ENCODE results near the gene SYNE2.
"Not testable (repeated sequence)": the region's sequence is repeated elsewhere in the genome, so short reads cannot be mapped to it uniquely, and the experiment has no call there.

The SYNE2 gene

DNA sequence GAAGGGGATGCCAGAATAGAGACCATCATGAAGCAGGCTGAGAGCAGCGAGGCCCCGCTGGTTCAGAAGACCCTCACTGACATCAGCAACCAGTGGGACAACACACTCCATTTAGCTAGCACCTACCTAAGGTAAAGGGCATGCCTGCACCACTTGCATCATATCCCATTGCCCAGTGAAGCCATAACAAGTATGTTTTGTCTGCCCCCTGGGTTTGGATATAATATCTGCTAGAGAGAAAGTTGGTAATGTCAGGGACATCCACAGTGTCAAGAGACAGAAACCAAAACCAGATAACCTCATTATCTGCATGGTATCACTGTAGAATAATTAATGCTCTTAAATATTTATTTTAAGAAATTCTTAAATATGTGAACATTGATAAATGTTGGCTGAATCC lies 173.8 kb downstream of the SYNE2 start:
- no peak for DNase-seq

DNA sequence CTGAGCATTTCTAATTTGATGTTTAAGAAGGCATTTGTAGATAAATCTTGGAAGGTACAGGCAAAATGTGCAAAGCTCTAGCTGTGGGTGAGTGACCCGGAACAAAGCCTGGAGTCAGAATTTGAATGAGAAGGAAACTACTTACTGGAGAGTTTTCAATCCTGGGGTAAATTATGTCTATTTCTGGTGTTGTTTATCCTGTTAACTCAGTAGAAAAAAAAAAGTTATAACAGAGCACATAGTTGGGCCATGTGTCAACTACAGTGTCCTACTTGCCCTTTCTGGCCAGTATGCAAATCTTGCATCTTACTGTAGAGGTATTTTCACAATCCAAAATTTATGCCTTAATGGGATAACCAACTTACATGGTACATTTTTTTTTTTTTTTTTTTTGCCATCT lies 182.3 kb downstream of the SYNE2 start:
- no peak for DNase-seq

GRCh38 chr14:64037869-64038745 lies 185.3 kb downstream of the SYNE2 start:
- not testable (repeated sequence) for DNase-seq

GRCh38 chr14:64038841-64039542 lies 186.2 kb downstream of the SYNE2 start:
- no peak for DNase-seq

DNA sequence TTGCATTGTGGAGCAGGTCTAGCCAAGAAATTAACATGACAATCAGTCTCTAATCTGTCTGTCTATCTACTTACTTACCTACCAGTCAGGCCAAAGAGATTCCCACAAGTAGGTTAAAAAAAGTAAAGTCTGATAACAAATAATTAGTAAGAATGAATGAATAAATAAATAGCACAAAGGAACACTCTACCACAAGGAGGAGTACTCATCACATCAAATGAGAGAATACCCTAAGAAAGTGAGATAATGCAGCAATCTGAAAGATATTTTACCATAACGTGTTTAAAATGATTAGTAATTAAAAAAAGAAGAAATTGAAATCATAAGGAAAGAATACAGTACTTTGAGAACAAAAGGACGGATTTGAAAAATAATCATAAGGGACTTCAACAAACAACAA lies 187.2 kb downstream of the SYNE2 start:
- no peak for DNase-seq

DNA sequence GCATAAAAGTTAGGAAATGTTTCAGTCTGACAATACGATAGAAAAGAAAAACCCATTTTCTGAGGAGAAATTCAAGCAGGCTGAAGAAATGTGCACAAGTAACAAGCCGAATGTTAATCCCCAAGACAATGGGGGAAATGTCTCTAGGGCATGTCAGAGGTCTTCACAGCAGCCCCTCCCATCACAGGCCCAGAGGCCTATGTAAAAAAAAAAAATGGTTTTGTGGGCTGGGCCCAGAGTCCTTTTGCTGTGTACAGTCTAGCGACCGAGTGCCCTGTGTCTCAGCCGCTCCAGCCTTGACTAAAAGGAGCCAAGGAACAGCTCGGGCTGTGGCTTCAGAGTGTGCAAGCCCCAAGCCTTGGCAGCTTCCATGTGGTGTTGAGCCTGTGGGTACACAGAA lies 190.5 kb downstream of the SYNE2 start:
- not testable (repeated sequence) for DNase-seq

- DNase-seq, result no peak
These were observed 192.3 kb downstream of the SYNE2 start for GRCh38 chr14:64045091-64045490.

GRCh38 chr14:64049616-64050381 lies 197.0 kb downstream of the SYNE2 start:
- DNase-seq, result no peak

DNA sequence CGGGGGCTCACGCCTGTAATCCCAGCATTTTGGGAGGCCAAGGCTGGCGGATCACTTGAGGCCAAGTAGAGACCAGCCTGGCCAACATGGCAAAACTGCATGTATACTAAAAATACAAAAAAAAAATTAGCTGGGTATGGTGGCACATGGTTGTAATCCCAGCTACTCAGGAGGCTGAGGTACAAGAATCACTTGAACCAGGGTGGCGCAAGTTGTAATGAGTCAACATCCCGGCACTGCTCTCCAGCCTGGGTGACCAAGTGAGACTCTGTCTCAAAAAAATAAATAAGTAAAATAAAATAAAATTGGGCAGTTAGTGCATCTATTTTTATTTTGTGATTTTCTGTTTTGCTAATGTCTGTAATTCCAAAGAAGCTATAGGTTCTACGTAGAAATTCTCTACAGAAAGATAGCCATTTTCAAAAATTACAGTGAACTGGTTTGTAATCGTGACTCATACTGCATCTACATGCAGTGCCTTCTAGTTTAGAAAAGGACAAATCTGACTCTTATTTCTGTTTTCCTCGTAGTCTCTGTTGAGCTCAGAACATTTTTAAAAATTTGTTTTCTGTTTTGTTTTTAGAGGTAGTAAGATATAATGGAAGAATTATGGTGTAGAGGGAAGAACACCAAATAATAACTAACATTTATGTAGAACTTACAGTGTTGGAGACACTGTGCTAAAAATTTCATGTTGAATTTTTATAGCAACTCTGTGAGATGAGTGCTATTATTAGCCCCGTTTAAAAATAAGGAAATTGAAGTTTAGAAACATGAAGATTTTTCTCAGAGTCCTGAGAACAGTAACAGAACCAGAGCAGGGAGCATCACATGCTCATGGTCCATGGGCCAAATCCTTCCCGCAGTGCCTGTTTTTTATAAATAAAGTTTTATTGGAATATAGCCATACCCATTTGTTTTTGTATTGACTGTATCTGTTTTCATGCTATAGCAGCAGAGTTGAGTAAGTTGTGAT lies 201.2 kb downstream of the SYNE2 start:
- no peak for DNase-seq

- no peak for DNase-seq
These were observed 206.8 kb downstream of the SYNE2 start for GRCh38 chr14:64059454-64060198.

GRCh38 chr14:64060199-64060545 lies 207.4 kb downstream of the SYNE2 start:
- no peak for DNase-seq

DNA sequence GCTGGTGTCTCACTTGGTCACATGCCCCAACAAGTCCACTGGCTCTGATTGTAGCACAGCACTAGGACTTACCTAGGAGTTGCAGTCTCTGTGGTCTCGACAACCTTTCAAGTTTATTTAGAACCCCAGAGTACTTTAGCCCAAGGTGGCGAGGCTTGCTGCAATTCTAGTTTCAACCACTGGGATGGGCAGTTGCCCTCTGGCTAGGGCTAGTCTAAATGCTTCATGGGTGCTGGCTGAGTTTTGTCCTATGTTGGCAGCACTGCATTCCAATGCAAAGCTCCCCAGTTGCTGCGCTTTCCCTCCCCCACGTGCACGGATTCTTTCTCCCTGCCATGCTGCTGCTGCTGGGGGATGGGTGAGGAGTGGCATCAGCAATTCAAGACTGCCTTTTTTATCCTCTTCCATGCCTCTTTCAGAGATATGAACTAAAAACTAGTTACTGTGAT lies 207.9 kb downstream of the SYNE2 start:
- DNase-seq, result no peak

DNA sequence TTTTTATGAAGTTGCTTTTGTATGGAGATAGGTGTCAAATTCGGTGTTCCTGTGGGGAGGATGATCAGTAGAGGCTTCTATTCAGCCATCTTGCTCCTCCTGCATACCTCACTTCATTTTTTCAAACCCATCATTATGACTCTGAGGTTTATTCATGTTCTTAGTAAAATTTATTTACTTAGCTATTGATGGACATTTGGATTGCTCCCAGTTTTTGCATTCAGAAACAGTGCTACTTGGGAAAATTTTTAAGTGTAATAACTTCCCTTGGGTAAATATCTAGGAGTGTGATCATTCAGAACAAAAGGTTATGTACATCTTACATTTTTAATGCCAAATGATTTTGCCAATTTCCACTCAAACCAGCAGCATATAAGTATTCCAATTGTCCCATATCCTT lies 208.3 kb downstream of the SYNE2 start:
- DNase-seq, result no peak

GRCh38 chr14:64061706-64062105 lies 208.9 kb downstream of the SYNE2 start:
- no peak for DNase-seq

DNA sequence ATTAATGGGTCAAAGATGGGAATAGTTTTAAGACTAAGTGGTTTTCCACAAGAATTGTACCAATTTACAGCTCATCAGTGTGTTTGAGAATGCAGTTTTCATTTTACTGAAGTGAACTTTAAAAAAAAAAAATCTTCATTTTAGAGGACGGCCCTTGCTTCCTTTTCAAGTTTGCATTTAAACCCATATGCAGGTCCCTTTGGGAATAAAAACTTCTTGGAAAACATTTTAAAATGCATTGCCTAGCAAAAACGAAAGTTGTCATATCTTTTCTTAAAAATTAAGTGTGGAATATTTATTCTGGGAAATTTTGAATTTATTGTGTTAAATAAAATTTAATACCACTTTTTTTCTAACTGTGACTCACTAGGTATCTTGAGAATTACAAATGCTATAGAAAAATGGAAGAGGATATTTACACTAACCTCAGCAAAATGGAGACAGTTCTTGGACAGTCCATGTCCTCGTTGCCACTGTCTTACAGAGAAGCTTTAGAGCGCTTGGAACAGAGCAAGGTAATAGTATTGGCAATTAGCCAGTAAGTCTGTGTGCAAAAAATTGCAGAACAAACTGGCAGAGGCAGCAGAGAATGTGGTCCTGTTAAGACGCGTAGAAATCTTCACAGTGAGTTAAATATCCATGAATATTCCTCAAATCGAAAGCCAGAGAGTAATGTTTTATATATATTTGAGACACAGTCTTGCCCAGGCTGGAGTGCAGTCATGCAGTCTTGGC lies 209.7 kb downstream of the SYNE2 start:
- no peak for DNase-seq

- DNase-seq, result no peak
These were observed 211.6 kb downstream of the SYNE2 start for GRCh38 chr14:64064447-64064846.

DNA sequence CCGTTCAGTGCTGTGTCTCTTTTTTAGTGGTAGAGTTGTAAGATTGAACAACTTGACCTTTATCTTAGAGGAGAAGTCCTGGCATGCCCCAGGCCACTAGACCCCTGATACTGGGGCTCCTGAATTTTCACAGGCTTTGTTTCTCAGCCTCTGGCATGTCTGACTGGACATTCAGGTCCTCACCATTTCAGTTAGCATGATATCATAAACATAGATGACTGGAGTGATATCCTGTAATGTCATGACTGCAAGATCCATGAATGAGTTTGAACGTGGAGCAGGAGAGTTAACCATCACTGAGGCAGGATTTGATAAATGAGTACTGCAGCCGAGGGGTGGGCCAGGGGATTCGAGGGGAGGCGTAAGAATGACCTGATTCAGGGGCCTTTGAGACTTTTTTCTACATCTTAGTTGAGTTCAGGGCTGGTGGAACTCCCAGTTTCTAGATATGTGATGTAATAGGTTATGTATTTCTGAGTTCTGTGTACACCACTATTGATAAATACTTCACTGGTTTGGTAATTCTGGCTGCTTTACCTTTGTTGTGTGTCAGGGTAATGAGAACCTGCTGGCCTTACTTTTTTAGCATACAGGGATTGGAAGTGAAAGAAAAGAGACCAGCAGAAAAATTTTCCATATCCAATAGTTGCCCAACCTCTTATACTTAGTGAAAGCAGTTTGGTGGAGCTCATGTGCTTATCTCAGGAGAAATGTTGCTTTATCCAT lies 217.0 kb downstream of the SYNE2 start:
- DNase-seq, result no peak

DNA sequence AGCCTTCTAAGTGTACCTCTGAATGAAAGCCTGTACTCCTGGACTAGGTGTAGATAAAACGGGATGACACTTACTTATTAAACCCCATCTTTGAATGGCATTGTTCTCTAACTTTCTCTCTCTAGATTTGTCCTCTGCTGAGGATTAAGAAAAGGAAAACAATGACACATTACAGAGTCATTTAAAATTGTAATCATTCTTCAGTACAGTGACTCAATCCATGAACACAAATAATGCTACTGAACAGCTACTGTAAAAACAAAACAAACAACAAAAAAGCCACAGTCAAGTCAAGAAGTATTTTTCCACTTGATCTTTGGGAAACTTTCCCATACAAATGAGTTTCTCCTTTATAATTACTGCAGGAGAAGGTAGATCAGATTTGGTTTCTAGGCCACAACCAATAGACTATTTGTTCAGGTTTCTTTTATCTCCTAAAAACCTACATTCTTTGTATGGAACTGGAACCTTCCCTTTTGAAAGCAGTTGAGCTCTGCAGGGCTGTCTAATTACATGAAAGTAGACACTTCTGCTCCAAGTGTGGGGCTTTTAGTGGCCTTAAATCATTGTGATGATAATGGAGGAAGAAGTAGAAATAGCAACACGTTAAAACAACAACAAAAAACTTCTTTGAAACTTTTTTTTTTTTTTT lies 222.3 kb downstream of the SYNE2 start:
- no peak for DNase-seq

DNA sequence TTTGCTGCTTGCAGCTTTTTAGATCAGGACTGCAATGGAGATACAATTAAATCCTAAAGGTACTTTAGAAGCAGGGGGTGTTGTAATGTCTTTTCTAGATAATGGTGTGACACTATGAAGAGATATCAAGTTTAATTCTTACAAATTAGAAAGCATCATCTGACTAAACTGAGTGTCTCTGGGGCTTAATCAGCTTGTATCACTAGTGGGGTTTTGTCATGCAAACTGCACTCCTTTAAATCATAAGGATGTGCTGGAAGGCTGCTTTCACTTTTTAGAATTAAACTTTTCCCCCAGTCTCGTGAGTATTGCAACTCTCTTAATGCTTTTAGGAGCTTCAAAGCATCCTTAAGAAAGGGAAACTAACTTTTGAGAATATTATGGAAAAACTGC lies 222.8 kb downstream of the SYNE2 start:
- DNase-seq, result no peak

DNA sequence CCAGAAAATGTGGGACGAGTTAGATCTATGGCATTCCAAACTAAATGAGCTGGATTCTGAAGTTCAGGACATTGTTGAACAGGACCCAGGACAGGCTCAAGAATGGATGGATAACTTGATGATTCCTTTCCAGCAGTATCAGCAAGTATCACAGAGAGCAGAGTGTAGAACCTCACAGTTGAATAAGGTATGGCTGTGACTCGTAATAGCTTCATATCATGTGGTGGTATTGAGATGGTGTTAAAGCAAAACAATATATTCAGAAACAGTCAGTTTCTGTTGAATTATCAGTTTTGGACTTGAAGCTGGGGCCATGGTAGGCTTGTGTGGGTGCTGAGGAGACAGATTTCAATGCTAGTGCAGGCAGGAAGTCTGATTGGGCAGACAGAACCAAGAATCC lies 227.6 kb downstream of the SYNE2 start:
- DNase-seq, result no peak

Measured in T-helper 1 cell (primary cell).